Activated B cell treated with CpG ODN at 0.5 μM for 24 hours (primary cell): ENCODE measurements around the gene EPSTI1. TPM values are rescaled to one million over a fixed set of nuclear protein-coding genes. Genes with fewer than 3 reads are reported as not detected.

ENCODE experiments used
- ATAC-seq: fragments of 200-7000 bp; cut with Tn5 transposase; one replicate; pipeline ENCODE4 v1.10.0; 2021; ENCODE audit warnings: low read depth, mild to moderate bottlenecking, moderate library complexity
- CTCF ChIA-PET: fragments of 350-600 bp; sonication (Branson Sonifier 250); formaldehyde crosslinking; loops from one replicate; lab custom pipeline; 2021; ENCODE audit warnings: antibody characterized with exemption; lab: Charles Lee
- POLR2A ChIA-PET: fragments of 350-600 bp; sonication (Branson Sonifier 250); formaldehyde crosslinking; loops from one replicate; lab custom pipeline; 2021; ENCODE audit warnings: antibody characterized with exemption; lab: Charles Lee
- DNase-seq: peaks from one replicate; pipeline ENCODE4 v3.0.0; 2022
- H3K27ac Mint-ChIP-seq: one replicate; pipeline ENCODE4 v1.8.0; 2020; ENCODE audit warnings: mixed read lengths
- H3K27me3 Mint-ChIP-seq: one replicate; pipeline ENCODE4 v1.8.0; 2021; ENCODE audit warnings: mixed read lengths
- H3K36me3 Mint-ChIP-seq: one replicate; pipeline ENCODE4 v1.8.0; 2021; ENCODE audit warnings: low read depth, mixed read lengths
- H3K4me1 Mint-ChIP-seq: one replicate; pipeline ENCODE4 v1.8.0; 2021; ENCODE audit warnings: mixed read lengths
- H3K4me3 Mint-ChIP-seq: one replicate; pipeline ENCODE4 v1.8.0; 2020; ENCODE audit warnings: mild to moderate bottlenecking, mixed read lengths
- H3K9me3 Mint-ChIP-seq: one replicate; pipeline ENCODE4 v1.8.0; 2020; ENCODE audit warnings: mixed read lengths
- intact Hi-C: fragments of 100-400 bp; cut with micrococcal nuclease; formaldehyde crosslinking; loops from one replicate; pipeline ENCODE4 v1.15.1; 2024
- total RNA-seq: library from RNA; stranded (reverse); gene quantifications from 2 replicates; pipeline ENCODE4 v1.2.3, GENCODE V29; 2022
- TF ChIP-seq, protein P1 (sequence below): fragments of 200-600 bp; IDR thresholded peaks from one replicate; pipeline ENCODE4 v1.8.0; 2022; ENCODE audit warnings: antibody characterized with exemption, mild to moderate bottlenecking

The EPSTI1 gene
- total RNA-seq, 1 donor from 2014 or later = 32.8 TPM

GRCh38 chr13:42970824-42971690 is 21.0 kb downstream of the EPSTI1 start:
- H3K27ac Mint-ChIP-seq = peak overlapping the region; percentile 72
- TF ChIP-seq, protein P1, sequence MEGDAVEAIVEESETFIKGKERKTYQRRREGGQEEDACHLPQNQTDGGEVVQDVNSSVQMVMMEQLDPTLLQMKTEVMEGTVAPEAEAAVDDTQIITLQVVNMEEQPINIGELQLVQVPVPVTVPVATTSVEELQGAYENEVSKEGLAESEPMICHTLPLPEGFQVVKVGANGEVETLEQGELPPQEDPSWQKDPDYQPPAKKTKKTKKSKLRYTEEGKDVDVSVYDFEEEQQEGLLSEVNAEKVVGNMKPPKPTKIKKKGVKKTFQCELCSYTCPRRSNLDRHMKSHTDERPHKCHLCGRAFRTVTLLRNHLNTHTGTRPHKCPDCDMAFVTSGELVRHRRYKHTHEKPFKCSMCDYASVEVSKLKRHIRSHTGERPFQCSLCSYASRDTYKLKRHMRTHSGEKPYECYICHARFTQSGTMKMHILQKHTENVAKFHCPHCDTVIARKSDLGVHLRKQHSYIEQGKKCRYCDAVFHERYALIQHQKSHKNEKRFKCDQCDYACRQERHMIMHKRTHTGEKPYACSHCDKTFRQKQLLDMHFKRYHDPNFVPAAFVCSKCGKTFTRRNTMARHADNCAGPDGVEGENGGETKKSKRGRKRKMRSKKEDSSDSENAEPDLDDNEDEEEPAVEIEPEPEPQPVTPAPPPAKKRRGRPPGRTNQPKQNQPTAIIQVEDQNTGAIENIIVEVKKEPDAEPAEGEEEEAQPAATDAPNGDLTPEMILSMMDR = peak; percentile 32
- H3K36me3 Mint-ChIP-seq = peaks cover 35% of the 10 kb centered on the region
- peak; percentile 76 for ATAC-seq
- peaks cover 36% of the 10 kb centered on the region for H3K4me1 Mint-ChIP-seq
- H3K4me3 Mint-ChIP-seq = peak overlapping the region; percentile 50
- no peaks in the 10 kb centered on the region for H3K27me3 Mint-ChIP-seq
- intact Hi-C loops = loop anchor here (2.0 to 10.0 kb wide), 5 partner anchors 52 to 1464 kb away; partner anchors contain the start of gene DNAJC15
- ChIA-PET CTCF (interaction anchor here (0.8 to 3.0 kb wide), 21 partner anchors 12 to 907 kb away, joined by 3 to 49 read pairs (median 3); partner anchors contain the start of genes DNAJC15 and EPSTI1), POLR2A (interaction anchor here (0.6 to 2.9 kb wide), 6 partner anchors 18 to 114 kb away, joined by 3 to 34 read pairs (median 6); partner anchors contain the start of genes DNAJC15 and EPSTI1)
- no peak for DNase-seq
- H3K9me3 Mint-ChIP-seq = no peaks in the 10 kb centered on the region

- H3K36me3 Mint-ChIP-seq = peaks cover 35% of the 10 kb centered on the region
- H3K27ac Mint-ChIP-seq = peak overlapping the region; percentile 46
- peak overlapping the region; percentile 41 for H3K4me3 Mint-ChIP-seq
Measured at GRCh38 chr13:42969565-42970172, 22.4 kb downstream of the EPSTI1 start.

GRCh38 chr13:42968906-42969305 is 23.1 kb downstream of the EPSTI1 start:
- ATAC-seq = no peak
- TF ChIP-seq, protein P1 = no peak
- ChIA-PET CTCF (interaction anchor here (0.6 to 3.1 kb wide), 14 partner anchors 8 to 635 kb away, joined by 3 to 19 read pairs (median 5); partner anchors contain the start of gene EPSTI1), POLR2A (interaction anchor here (1.6 kb wide), 1 partner anchor 23 kb away, joined by 6 read pairs; the partner anchor contains the start of gene EPSTI1)
- Mint-ChIP-seq H3K4me1 (peaks cover 31% of the 10 kb centered on the region), H3K9me3 (no peaks in the 10 kb centered on the region), H3K27me3 (no peaks in the 10 kb centered on the region), H3K4me3 (no peak overlapping the region), H3K36me3 (peaks cover 35% of the 10 kb centered on the region), H3K27ac (no peak overlapping the region)
- intact Hi-C loops = loop anchor here (2.0 to 10.0 kb wide), 4 partner anchors 346 to 906 kb away; no protein-coding TSS in a partner anchor
- DNase-seq = no peak

More at GRCh38 chr13:42969565-42970172, 22.4 kb downstream of the EPSTI1 start:
- Mint-ChIP-seq H3K9me3 (no peaks in the 10 kb centered on the region), H3K4me1 (peaks cover 31% of the 10 kb centered on the region), H3K27me3 (no peaks in the 10 kb centered on the region)
- TF ChIP-seq, protein P1 = no peak
- DNase-seq (peak; percentile 71), ATAC-seq (peak; percentile 69)
- intact Hi-C loops = loop anchor here (2.0 to 10.0 kb wide), 9 partner anchors 53 to 1465 kb away; partner anchors contain the start of gene DNAJC15
- POLR2A ChIA-PET = interaction anchor here (0.8 to 1.6 kb wide), 2 partner anchors 22 to 78 kb away, joined by 3 to 6 read pairs; partner anchors contain the start of gene EPSTI1
- CTCF ChIA-PET = interaction anchor here (0.7 to 3.1 kb wide), 29 partner anchors 9 to 834 kb away, joined by 3 to 19 read pairs (median 4); partner anchors contain the start of genes DNAJC15 and EPSTI1

- Mint-ChIP-seq H3K4me1 (peaks cover 31% of the 10 kb centered on the region), H3K9me3 (no peaks in the 10 kb centered on the region), H3K27me3 (no peaks in the 10 kb centered on the region), H3K36me3 (peaks cover 43% of the 10 kb centered on the region), H3K27ac (no peak overlapping the region), H3K4me3 (no peak overlapping the region)
- DNase-seq (no peak), ATAC-seq (no peak)
- intact Hi-C loops = loop anchor here (2.0 to 10.0 kb wide), 4 partner anchors 347 to 907 kb away; no protein-coding TSS in a partner anchor
- ChIA-PET POLR2A (interaction anchor here (0.6 kb wide), 1 partner anchor 162 kb away, joined by 3 read pairs; no protein-coding TSS in a partner anchor), CTCF (interaction anchor here (1.2 to 3.1 kb wide), 3 partner anchors 165 to 908 kb away, joined by 3 to 19 read pairs (median 4); no protein-coding TSS in a partner anchor)
- TF ChIP-seq, protein P1 = no peak
Measured at GRCh38 chr13:42967660-42968059, 24.4 kb downstream of the EPSTI1 start.
